GM10248 (cell line): Measurements from ENCODE around the gene MICALL2.

ENCODE experiments used
- CTCF ChIA-PET: fragments of 300-600 bp; sonication (Branson Sonifier 250); formaldehyde crosslinking; extraction: SDS; loops from one replicate; lab custom pipeline; 2021; ENCODE audit warnings: antibody characterized with exemption; lab: Yijun Ruan, JAX
- POLR2A ChIA-PET: fragments of 350-650 bp; sonication (Branson Sonifier 250); formaldehyde crosslinking; extraction: SDS; loops from one replicate; lab custom pipeline; 2020; ENCODE audit warnings: antibody characterized with exemption; lab: Yijun Ruan, JAX
- DNase-seq: peaks from one replicate; pipeline ENCODE4 v3.0.0; 2012; ENCODE audit errors: extremely low spot score
- TF ChIP-seq, protein P1 (sequence below): IDR thresholded peaks from 2 replicates; pipeline ENCODE4 v1.5.1; 2012; ENCODE audit warnings: mild to moderate bottlenecking, low read depth; ENCODE audit errors: extremely low read depth, missing control alignments, control extremely low read depth

Gene MICALL2

DNA sequence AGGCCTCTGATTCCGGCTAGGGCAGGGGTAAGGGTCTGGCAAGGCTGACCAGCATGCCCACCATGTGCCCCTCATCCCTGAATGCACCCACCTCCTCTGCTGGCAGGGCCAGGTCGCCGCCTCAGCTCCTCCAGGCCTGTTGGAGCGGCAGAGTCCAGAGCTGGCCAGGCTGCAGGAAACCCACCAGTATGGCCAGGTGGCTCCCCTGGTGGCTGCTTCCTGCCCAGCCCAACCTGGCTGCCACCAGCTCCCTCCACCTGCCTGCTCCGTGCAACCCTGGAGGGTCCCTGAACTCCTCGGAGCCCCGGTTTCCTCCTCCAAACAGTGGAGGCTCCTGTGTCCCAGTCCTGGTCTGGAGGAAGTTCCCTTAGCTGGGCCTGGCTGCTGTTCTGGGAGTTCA, 39.6 kb downstream of the MICALL2 start:
- ChIA-PET CTCF (interaction anchor here (1.6 kb wide), 1 partner anchor 54 kb away, joined by 3 read pairs; no protein-coding TSS in a partner anchor), POLR2A (no interaction called here)
- TF ChIP-seq, protein P1, sequence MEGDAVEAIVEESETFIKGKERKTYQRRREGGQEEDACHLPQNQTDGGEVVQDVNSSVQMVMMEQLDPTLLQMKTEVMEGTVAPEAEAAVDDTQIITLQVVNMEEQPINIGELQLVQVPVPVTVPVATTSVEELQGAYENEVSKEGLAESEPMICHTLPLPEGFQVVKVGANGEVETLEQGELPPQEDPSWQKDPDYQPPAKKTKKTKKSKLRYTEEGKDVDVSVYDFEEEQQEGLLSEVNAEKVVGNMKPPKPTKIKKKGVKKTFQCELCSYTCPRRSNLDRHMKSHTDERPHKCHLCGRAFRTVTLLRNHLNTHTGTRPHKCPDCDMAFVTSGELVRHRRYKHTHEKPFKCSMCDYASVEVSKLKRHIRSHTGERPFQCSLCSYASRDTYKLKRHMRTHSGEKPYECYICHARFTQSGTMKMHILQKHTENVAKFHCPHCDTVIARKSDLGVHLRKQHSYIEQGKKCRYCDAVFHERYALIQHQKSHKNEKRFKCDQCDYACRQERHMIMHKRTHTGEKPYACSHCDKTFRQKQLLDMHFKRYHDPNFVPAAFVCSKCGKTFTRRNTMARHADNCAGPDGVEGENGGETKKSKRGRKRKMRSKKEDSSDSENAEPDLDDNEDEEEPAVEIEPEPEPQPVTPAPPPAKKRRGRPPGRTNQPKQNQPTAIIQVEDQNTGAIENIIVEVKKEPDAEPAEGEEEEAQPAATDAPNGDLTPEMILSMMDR, result no peak
- no peak for DNase-seq

DNA sequence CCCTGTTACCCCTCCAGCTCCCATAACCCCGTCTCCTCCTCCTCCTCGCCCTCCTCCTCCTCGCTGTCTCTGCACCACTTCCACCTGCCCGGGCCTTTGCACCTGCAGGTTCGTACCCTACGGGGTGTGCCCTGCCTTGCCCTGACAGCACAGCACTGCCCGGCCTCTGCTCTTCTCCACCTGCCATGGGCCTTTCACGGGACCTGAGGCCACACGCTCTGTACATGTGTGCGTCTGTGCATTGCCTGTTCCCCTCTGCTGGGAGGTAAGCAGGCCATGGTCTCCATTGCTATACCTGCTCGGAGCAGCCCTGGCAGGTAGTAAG, 40.0 kb downstream of the MICALL2 start:
- POLR2A ChIA-PET, result no interaction called here
- CTCF ChIA-PET, result interaction anchor here (1.6 to 2.0 kb wide), 2 partner anchors 55 kb away, joined by 3 to 10 read pairs; no protein-coding TSS in a partner anchor
- DNase-seq, result no peak
- TF ChIP-seq, protein P1, result no peak

DNA sequence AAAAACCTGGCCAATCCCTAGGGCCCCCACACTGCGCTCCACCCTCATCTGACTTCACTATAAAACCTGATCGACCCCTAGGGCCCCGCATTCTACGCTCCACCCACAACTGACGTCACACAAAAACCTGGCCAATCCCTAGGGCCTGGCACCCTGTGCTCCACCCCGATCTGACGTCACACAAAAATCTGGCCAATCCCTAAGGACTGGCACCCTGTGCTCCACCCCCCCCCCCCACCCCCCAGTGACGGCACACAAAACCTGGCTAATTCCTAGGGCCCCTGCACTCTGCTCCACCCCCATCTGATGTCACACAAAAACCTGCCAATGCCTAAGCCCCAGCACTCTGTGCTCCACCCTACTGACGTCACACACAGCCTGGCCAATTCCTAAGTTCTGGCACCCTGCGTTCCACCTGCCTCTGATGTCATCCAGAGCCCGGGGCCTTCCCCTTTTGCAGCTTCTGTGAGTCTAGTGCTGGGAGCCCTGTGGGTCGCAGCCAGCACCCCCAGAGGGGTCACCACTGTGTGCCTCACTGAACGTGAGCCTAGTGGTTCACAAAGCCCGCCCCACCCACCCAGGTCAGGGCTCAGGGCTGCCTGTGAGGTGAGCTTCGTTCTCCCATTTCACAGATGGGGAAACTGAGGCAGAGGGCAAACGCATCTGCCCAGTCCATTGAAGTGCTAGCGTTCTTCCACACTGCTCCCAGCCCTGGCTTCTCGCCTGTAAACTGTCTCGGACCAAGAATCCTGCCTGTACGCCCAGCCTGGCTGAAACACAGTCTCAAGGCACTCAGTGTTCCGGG, 40.6 kb downstream of the MICALL2 start:
- TF ChIP-seq, protein P1, result no peak
- DNase-seq, result no peak
- ChIA-PET CTCF (interaction anchor here (1.2 to 2.0 kb wide), 3 partner anchors 14 to 55 kb away, joined by 4 to 19 read pairs (median 10); no protein-coding TSS in a partner anchor), POLR2A (no interaction called here)

DNA sequence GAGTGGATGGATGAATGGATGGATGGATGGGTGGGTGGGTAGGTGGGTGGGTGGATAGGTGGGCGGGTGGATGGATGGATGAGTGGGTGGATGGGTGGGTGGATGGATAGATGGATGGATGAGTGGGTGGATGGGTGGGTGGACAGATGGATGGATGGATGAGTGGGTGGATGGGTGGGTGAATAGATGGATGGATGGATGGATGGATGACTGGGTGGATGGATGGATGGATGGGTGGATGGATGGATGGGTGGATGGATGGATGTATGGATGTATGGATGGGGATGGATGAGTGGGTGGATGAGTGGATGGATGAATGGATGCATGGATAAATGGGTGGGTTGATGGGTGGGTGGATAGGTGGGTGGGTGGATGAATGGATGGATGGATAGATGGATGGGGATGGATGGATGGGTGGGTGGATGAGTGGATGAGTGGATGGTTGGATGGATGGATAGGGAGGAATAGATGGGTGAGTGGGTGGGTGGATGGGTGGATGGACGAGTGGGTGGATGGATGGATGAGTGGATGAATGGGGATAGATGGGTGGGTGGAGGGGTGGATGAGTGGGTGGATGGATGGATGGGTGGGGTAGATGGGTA, 43.8 kb downstream of the MICALL2 start:
- TF ChIP-seq, protein P1, result no peak
- CTCF ChIA-PET, result no interaction called here
- DNase-seq, result no peak
- POLR2A ChIA-PET, result no interaction called here

DNA sequence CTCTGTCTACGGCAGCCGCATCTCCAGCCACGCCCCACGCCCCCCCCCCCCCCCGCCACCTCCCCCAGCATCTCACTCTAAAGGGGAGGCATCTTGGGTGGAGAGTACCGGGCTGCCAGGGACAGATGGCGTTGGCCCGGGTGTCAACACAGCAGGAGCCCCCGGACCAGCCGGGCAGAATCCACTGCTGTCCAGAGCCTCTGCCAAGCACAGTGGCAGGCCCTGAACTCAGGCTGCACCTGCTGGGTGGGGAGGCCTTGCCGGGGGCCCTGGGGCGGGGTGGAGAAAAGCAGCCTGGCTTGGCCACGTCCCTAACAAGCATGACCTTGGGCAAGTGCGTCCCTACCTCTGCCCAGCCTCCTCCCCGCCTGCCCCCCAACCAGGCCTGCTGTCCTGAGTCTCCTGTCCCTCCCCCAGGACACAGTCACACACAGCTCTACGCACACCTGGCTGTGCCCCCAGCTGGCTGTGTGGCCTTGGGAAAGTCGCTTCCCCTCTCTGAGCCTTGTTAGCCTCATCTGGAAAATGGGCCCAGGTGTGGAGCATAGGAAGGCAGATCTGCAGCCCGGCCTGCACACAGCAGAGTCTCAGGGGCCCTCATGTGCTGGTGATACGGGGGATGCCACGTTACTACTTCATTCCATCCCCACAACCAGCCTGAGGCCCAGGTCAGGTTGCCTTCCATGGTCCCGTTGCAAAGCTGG, 45.2 kb downstream of the MICALL2 start:
- CTCF ChIA-PET, result interaction anchor here (1.2 kb wide), 1 partner anchor 188 kb away, joined by 7 read pairs; no protein-coding TSS in a partner anchor

More for the DNA sequence above, 45.2 kb downstream of the MICALL2 start:
- DNase-seq, result no peak
- TF ChIP-seq, protein P1, result no peak
- POLR2A ChIA-PET, result no interaction called here
